ENCODE results near the gene ICAM1. TPM values are rescaled to one million over a fixed set of nuclear protein-coding genes. Genes with fewer than 3 reads are reported as not detected.
A peak's percentile ranks its signal among the peaks of the same experiment; 100 is the strongest.

ICAM1 gene
- total and polyA plus RNA-seq, 2 of the 13 experiments (the other 11 are each of a cell fraction or from before 2014, with no cell fraction given): 37.9 to 98.4 TPM

DNA sequence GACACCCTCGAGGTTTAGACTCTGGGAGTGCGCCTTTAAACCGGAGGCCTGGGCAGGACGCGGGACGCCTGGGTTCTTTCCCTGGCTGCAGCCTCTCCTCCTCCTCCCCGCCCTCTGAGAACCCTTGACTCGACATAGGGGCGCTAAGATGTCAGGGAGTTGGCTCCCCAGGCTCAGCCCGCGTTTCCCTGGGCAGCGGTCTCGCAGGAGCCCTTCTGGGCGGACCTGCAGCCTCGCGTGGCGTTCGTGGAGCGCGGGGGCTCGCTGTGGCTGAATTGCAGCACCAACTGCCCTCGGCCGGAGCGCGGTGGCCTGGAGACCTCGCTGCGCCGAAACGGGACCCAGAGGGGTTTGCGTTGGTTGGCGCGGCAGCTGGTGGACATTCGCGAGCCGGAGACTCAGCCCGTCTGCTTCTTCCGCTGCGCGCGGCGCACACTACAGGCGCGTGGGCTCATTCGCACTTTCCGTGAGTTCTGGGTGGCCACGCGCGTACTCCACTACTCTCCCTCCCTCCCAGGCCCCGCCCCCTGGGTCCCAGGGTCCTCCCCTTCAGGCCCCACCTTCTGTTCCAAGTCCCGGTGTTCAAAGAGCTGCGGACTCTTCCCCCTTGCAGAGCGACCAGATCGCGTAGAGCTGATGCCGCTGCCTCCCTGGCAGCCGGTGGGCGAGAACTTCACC, 20.1 kb downstream of the ICAM1 start (continued):
- TF ChIP-seq, protein P1, sequence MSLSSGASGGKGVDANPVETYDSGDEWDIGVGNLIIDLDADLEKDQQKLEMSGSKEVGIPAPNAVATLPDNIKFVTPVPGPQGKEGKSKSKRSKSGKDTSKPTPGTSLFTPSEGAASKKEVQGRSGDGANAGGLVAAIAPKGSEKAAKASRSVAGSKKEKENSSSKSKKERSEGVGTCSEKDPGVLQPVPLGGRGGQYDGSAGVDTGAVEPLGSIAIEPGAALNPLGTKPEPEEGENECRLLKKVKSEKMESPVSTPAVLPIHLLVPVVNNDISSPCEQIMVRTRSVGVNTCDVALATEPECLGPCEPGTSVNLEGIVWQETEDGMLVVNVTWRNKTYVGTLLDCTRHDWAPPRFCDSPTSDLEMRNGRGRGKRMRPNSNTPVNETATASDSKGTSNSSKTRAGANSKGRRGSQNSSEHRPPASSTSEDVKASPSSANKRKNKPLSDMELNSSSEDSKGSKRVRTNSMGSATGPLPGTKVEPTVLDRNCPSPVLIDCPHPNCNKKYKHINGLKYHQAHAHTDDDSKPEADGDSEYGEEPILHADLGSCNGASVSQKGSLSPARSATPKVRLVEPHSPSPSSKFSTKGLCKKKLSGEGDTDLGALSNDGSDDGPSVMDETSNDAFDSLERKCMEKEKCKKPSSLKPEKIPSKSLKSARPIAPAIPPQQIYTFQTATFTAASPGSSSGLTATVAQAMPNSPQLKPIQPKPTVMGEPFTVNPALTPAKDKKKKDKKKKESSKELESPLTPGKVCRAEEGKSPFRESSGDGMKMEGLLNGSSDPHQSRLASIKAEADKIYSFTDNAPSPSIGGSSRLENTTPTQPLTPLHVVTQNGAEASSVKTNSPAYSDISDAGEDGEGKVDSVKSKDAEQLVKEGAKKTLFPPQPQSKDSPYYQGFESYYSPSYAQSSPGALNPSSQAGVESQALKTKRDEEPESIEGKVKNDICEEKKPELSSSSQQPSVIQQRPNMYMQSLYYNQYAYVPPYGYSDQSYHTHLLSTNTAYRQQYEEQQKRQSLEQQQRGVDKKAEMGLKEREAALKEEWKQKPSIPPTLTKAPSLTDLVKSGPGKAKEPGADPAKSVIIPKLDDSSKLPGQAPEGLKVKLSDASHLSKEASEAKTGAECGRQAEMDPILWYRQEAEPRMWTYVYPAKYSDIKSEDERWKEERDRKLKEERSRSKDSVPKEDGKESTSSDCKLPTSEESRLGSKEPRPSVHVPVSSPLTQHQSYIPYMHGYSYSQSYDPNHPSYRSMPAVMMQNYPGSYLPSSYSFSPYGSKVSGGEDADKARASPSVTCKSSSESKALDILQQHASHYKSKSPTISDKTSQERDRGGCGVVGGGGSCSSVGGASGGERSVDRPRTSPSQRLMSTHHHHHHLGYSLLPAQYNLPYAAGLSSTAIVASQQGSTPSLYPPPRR (CRISPR knock-in tag; IDR thresholded peaks at IDR 0.05; ENCODE audit: borderline replicate concordance): no peak
- TF ChIP-seq GABPB1 (CRISPR knock-in tag; IDR thresholded peaks at IDR 0.05): peak; percentile 51; the same call in 1 of the 2 replicates
- TF ChIP-seq, protein P2, sequence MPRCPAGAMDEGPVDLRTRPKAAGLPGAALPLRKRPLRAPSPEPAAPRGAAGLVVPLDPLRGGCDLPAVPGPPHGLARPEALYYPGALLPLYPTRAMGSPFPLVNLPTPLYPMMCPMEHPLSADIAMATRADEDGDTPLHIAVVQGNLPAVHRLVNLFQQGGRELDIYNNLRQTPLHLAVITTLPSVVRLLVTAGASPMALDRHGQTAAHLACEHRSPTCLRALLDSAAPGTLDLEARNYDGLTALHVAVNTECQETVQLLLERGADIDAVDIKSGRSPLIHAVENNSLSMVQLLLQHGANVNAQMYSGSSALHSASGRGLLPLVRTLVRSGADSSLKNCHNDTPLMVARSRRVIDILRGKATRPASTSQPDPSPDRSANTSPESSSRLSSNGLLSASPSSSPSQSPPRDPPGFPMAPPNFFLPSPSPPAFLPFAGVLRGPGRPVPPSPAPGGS (CRISPR knock-in tag; IDR thresholded peaks at IDR 0.05): peak; percentile 63; the same call in 1 of the 2 replicates
- no peak for TF ChIP-seq ZNF20 (CRISPR knock-in tag; IDR thresholded peaks at IDR 0.05)
- TF ChIP-seq, protein P3, sequence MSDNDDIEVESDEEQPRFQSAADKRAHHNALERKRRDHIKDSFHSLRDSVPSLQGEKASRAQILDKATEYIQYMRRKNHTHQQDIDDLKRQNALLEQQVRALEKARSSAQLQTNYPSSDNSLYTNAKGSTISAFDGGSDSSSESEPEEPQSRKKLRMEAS (IDR thresholded peaks at IDR 0.05): peak; percentile 13; the same call in 1 of the 2 replicates
- TF ChIP-seq SSRP1 (CRISPR knock-in tag; IDR thresholded peaks at IDR 0.05): no peak
- no peak for TF ChIP-seq KDM2A (CRISPR knock-in tag; IDR thresholded peaks at IDR 0.05; ENCODE audit: borderline replicate concordance, low read depth)
- TF ChIP-seq ZNF629 (CRISPR knock-in tag; conservative IDR thresholded peaks at IDR 0.05): no peak
- TF ChIP-seq, protein P4, sequence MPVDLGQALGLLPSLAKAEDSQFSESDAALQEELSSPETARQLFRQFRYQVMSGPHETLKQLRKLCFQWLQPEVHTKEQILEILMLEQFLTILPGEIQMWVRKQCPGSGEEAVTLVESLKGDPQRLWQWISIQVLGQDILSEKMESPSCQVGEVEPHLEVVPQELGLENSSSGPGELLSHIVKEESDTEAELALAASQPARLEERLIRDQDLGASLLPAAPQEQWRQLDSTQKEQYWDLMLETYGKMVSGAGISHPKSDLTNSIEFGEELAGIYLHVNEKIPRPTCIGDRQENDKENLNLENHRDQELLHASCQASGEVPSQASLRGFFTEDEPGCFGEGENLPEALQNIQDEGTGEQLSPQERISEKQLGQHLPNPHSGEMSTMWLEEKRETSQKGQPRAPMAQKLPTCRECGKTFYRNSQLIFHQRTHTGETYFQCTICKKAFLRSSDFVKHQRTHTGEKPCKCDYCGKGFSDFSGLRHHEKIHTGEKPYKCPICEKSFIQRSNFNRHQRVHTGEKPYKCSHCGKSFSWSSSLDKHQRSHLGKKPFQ (CRISPR knock-in tag; IDR thresholded peaks at IDR 0.05; ENCODE audit: insufficient replicate concordance): no peak
- 0 out of 2 replicates have a peak, but pooled peaks have one; percentile 6 for TF ChIP-seq ZNF451 (CRISPR knock-in tag; IDR thresholded peaks at IDR 0.05)
- 0 out of 2 replicates have a peak, but pooled peaks have one; percentile 66 for TF ChIP-seq ZNF558 (CRISPR knock-in tag; IDR thresholded peaks at IDR 0.05; ENCODE audit: borderline replicate concordance)
- 0 out of 2 replicates have a peak, but pooled peaks have one; percentile 54 for TF ChIP-seq REL (CRISPR knock-in tag; conservative IDR thresholded peaks at IDR 0.05)
- no peak for TF ChIP-seq SOX5 (CRISPR knock-in tag; IDR thresholded peaks at IDR 0.05; ENCODE audit: borderline replicate concordance)
- no peak for TF ChIP-seq JUND (CRISPR knock-in tag; IDR thresholded peaks at IDR 0.05)
- TF ChIP-seq SP2 (CRISPR knock-in tag; IDR thresholded peaks at IDR 0.05): 0 out of 2 replicates have a peak, but pooled peaks have one; percentile 28
- TF ChIP-seq, protein P5, sequence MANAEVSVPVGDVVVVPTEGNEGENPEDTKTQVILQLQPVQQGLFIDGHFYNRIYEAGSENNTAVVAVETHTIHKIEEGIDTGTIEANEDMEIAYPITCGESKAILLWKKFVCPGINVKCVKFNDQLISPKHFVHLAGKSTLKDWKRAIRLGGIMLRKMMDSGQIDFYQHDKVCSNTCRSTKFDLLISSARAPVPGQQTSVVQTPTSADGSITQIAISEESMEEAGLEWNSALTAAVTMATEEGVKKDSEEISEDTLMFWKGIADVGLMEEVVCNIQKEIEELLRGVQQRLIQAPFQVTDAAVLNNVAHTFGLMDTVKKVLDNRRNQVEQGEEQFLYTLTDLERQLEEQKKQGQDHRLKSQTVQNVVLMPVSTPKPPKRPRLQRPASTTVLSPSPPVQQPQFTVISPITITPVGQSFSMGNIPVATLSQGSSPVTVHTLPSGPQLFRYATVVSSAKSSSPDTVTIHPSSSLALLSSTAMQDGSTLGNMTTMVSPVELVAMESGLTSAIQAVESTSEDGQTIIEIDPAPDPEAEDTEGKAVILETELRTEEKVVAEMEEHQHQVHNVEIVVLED (CRISPR knock-in tag; IDR thresholded peaks at IDR 0.05; ENCODE audit: borderline replicate concordance): peak; percentile 26; the same call in 1 of the 2 replicates
- TF ChIP-seq, protein P6, sequence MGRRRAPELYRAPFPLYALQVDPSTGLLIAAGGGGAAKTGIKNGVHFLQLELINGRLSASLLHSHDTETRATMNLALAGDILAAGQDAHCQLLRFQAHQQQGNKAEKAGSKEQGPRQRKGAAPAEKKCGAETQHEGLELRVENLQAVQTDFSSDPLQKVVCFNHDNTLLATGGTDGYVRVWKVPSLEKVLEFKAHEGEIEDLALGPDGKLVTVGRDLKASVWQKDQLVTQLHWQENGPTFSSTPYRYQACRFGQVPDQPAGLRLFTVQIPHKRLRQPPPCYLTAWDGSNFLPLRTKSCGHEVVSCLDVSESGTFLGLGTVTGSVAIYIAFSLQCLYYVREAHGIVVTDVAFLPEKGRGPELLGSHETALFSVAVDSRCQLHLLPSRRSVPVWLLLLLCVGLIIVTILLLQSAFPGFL (CRISPR knock-in tag; IDR thresholded peaks at IDR 0.05): no peak
- 0 out of 2 replicates have a peak, but pooled peaks have one; percentile 23 for TF ChIP-seq RBFOX2 (IDR thresholded peaks at IDR 0.05; ENCODE audit: low read depth, low read length)

Measured in HepG2 (cell line).